GM12875 (cell line): ENCODE results near the gene SELENOM.

Experiments
- H3K4me3 ChIP-seq: one replicate; pipeline ENCODE4 v1.5.1; 2011; ENCODE audit warnings: low read depth, low read length, control low read depth
- CTCF ChIP-seq: IDR thresholded peaks from 2 replicates; pipeline ENCODE4 v1.5.1; 2011; ENCODE audit warnings: low read depth, mild to moderate bottlenecking, control low read depth, inconsistent platforms, low read length, moderate library complexity, borderline replicate concordance; ENCODE audit not compliant: insufficient read depth

SELENOM gene

GRCh38 chr22:31140746-31141145 is 33.4 kb upstream of the SELENOM start:
- H3K4me3 ChIP-seq = no peak overlapping the region
- no peak for TF ChIP-seq CTCF

GRCh38 chr22:31139866-31140716 is 32.7 kb upstream of the SELENOM start, which contains the start of gene PLA2G3:
TSS of gene PLA2G3 (minus strand) at chr22:31140508. CDS start at chr22:31140354, 154 bp downstream.
- no peak within 1 kb of the TSS for H3K4me3 ChIP-seq
- no peak for TF ChIP-seq CTCF

- no peak overlapping the region for H3K4me3 ChIP-seq
- no peak for TF ChIP-seq CTCF
Measured at GRCh38 chr22:31139066-31139465, 31.7 kb upstream of the SELENOM start.

GRCh38 chr22:31138126-31138525 is 30.8 kb upstream of the SELENOM start:
- TF ChIP-seq CTCF = no peak
- no peak overlapping the region for H3K4me3 ChIP-seq

GRCh38 chr22:31137721-31138120 is 30.4 kb upstream of the SELENOM start:
- no peak for TF ChIP-seq CTCF
- H3K4me3 ChIP-seq = no peak overlapping the region

GRCh38 chr22:31136711-31137110 is 29.3 kb upstream of the SELENOM start:
- no peak overlapping the region for H3K4me3 ChIP-seq
- TF ChIP-seq CTCF = no peak

DNA sequence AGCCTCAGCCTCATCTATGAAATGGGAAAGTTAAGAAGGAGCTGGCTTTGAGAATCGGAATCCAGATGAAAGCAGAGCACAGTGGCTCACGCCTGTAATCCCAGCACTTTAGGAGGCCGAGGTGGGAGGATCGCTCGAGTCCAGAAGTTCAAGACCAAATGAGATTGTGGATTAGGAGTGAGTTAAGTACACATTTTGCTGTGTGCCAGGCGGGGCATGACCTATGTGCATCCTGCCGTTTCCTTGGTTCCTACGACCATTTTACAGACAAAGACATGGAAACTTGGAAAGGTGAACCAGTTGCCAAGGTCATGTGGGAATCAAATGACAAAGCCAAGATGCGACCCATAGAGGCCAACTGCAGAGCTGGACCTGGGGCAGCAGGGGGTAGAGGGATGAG is 28.8 kb upstream of the SELENOM start:
- no peak for TF ChIP-seq CTCF
- H3K4me3 ChIP-seq = no peak overlapping the region
